ENCODE data around the gene DAAM2.

The DAAM2 gene

DNA sequence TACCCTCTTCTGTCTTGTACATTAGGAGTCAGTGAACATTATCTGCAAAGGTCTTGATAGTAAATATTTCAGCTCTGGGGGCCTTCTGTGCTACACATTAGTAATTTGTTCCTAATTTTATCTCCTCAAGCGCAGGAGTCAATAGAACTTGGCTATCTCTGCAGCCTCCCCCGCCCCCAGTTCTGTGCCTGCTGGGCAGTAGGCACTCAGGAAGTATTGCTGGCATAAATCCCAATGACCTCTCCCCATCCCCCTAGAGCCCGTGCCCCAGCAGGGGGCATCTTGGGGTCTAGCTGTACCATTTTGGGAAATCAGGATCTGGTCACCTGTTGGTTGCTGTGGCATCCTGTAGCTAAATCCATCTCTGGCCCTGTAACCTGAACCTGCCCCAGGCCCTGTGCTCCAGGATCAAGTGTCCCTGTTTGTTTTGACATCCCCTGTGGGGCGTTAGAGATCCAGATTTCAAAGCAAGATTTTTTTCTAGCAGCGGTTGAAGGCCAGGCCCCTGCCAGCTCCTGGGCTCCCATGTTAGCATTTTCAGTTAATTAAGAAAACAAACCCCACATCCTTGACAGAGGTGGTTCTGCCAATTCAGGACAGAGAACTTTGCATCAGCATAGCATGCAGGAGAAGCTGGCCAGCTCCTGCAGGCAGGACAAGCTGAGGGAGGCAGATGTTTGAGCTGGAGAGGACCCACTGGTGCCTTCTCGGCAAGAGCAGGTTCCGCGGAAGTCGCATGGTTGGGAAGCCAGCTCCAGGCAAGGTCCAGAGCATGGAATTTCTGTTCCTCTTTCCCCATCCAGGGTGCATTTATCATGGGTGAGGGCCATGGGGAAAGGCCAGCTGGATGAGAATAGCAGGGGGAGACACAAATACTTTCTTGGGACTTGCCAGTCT, 32.1 kb downstream of the DAAM2 start:
- in situ Hi-C loops (cut with MboI; ENCODE audit: low pct_unique_long_range_greater_than_20kb, low sequenced_read_pairs, unreplicated experiment) = no loop called here
- DNase-seq (ENCODE audit: low spot score) = no peak
- TF ChIP-seq, protein P1, sequence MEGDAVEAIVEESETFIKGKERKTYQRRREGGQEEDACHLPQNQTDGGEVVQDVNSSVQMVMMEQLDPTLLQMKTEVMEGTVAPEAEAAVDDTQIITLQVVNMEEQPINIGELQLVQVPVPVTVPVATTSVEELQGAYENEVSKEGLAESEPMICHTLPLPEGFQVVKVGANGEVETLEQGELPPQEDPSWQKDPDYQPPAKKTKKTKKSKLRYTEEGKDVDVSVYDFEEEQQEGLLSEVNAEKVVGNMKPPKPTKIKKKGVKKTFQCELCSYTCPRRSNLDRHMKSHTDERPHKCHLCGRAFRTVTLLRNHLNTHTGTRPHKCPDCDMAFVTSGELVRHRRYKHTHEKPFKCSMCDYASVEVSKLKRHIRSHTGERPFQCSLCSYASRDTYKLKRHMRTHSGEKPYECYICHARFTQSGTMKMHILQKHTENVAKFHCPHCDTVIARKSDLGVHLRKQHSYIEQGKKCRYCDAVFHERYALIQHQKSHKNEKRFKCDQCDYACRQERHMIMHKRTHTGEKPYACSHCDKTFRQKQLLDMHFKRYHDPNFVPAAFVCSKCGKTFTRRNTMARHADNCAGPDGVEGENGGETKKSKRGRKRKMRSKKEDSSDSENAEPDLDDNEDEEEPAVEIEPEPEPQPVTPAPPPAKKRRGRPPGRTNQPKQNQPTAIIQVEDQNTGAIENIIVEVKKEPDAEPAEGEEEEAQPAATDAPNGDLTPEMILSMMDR (IDR thresholded peaks at IDR 0.05; ENCODE audit: extremely low read depth, insufficient read depth, missing control alignments) = no peak

DNA sequence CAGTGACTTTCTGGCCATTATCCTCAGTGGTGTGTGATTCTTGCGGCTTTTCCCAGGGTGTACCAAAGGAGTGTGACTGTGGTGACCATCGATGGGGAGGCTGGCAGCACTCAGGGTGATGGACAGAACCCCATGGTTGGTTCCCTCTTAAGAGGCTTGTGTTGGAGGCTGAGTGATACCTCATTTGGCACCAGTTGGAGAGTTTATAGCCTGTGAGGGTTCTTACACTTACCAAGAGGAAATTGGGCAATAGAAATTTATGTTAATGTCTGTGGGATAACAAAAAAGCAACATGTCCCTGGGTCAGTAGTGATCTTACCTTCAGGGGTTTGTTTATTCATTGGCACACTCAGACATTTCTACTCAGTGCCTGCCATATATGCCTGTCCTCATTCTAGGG, 37.2 kb downstream of the DAAM2 start:
- TF ChIP-seq, protein P1 (IDR thresholded peaks at IDR 0.05; ENCODE audit: extremely low read depth, insufficient read depth, missing control alignments) = no peak
- in situ Hi-C loops (cut with MboI; ENCODE audit: low pct_unique_long_range_greater_than_20kb, low sequenced_read_pairs, unreplicated experiment) = no loop called here
- no peak for DNase-seq (ENCODE audit: low spot score)

DNA sequence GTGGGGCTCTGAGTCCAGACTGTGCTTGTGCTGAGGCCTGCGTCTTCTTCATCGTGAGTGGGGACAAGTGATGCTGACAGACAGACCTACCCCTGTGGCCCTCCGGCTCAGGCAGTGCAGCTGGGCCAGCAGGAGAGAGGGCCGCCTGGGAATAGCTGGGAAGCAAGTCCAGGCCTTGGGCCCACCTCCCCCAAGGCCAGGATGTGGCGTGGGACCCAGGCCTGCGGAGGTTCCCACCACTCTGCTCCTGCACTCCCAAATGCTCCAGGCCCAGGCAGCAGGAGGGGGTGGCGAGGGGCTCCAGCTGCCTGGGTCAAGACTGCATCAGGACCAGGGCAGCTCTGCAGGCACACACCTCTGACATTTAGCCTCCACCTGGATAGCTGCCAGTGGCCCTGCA, 38.3 kb downstream of the DAAM2 start:
- DNase-seq (ENCODE audit: low spot score) = no peak
- in situ Hi-C loops (cut with MboI; ENCODE audit: low pct_unique_long_range_greater_than_20kb, low sequenced_read_pairs, unreplicated experiment) = no loop called here
- TF ChIP-seq, protein P1 (IDR thresholded peaks at IDR 0.05; ENCODE audit: extremely low read depth, insufficient read depth, missing control alignments) = no peak

DNA sequence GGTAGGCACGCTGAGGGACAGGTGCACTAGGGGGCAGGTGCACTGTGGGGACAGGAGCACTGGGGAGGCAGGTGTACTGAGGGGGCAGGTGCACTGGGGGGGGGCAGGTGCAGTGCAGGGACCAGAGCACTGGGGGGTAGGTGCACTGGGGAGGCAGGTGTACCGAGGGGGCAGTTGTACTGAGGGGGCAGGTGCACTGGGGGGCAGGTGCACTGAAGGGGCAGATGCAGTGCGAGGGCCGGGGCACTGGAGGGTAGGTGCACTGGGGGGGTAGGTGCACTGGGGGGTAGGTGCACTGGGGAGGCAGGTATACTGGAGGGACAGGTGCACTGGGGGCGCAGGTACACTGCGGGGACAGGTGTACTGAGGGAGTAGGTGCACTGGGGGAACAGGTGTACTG, 39.5 kb downstream of the DAAM2 start:
- TF ChIP-seq, protein P1 (IDR thresholded peaks at IDR 0.05; ENCODE audit: extremely low read depth, insufficient read depth, missing control alignments) = no peak
- in situ Hi-C loops (cut with MboI; ENCODE audit: low pct_unique_long_range_greater_than_20kb, low sequenced_read_pairs, unreplicated experiment) = no loop called here
- DNase-seq (ENCODE audit: low spot score) = no peak

DNA sequence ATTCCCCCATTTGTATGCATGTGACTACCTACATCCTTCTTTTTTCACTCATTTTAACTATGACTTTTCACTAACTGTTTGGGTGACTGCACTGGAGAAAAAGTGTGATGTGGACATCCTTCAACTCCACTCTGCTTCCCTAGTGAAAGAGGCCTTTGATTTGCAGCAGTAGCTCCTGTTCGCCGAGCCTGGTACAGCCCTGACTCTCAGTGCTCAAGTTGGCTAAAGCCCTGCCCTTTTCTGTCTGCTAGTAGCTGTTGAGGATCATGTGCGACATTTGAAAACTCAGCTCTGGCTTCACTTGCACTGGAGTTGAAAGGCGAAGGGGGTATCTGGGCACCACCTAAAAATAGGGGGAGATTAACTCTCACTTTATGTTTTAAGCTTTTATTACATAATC, 42.1 kb downstream of the DAAM2 start:
- in situ Hi-C loops (cut with MboI; ENCODE audit: low pct_unique_long_range_greater_than_20kb, low sequenced_read_pairs, unreplicated experiment) = no loop called here
- DNase-seq (ENCODE audit: low spot score) = no peak
- TF ChIP-seq, protein P1 (IDR thresholded peaks at IDR 0.05; ENCODE audit: extremely low read depth, insufficient read depth, missing control alignments) = no peak

DNA sequence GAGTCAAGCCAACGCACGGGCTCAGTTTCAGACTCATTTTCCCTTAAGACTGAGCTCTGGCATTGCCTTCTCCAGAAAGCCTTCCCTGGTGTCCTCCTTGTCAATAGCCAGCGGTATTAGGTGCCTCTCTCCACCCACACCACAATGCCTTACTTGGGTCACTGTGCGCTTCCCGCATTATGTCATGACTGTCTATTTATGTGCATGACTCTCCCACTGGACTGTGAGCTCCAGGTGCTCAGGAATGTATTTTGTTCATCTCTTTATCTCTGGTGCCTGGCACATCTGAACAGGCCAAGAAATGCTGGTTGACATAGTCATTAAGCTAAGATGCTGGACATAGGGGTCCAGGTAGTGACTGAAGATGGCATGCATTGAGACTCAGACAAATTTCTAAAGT, 42.7 kb downstream of the DAAM2 start:
- in situ Hi-C loops (cut with MboI; ENCODE audit: low pct_unique_long_range_greater_than_20kb, low sequenced_read_pairs, unreplicated experiment) = no loop called here
- DNase-seq (ENCODE audit: low spot score) = no peak
- TF ChIP-seq, protein P1 (IDR thresholded peaks at IDR 0.05; ENCODE audit: extremely low read depth, insufficient read depth, missing control alignments) = no peak
